A549 (cell line): Measurements from ENCODE around the gene TTC28. TPM values are rescaled to one million over a fixed set of nuclear protein-coding genes. Genes with fewer than 3 reads are reported as not detected.

Experiments used
- ATAC-seq, 2 experiments: fragments of 200-7000 bp in 1 of 2; fragments of >200 bp in 1 of 2; cut with Nextera tagmentation in 1 of 2; cut with Tn5 transposase in 1 of 2; 3 replicates each; pipeline versions ENCODE4 v1.8.0 to v1.9.1; 2018 to 2020; ENCODE audit warnings: mild to moderate bottlenecking in 1 of 2, moderate library complexity in 1 of 2
- CTCF ChIA-PET: fragments of 300-600 bp; sonication (Branson Sonifier 250); formaldehyde crosslinking; extraction: SDS; loops from one replicate; lab custom pipeline; 2021; ENCODE audit warnings: antibody characterized with exemption, inconsistent platforms; lab: Yijun Ruan, JAX
- POLR2A ChIA-PET: fragments of 350-600 bp; formaldehyde crosslinking; extraction: SDS; loops from one replicate; lab custom pipeline; 2021; ENCODE audit warnings: antibody characterized with exemption, inconsistent platforms; lab: Yijun Ruan, JAX
- DNase-seq, 2 experiments: peaks; one replicate each; pipeline versions ENCODE4 v3.0.0 to v3.0.0-alpha.2; 2011 to 2016; ENCODE audit warnings: low read depth in 1 of 2, low spot score in 1 of 2
- FAIRE-seq: peaks from 2 replicates; lab custom pipeline; 2011; peaks lifted over from hg19 to GRCh38; lab: Jason Lieb, UNC
- H3K27ac ChIP-seq, 2 experiments: fragments of >200 bp; sonication (Bioruptor Twin); formaldehyde crosslinking; 3 replicates each; pipeline ENCODE4 v1.5.1; 2016 to 2017
- H3K4me1 ChIP-seq: fragments of >200 bp; sonication (Bioruptor Twin); formaldehyde crosslinking; 3 replicates; pipeline ENCODE4 v1.6.1; 2016
- H3K4me2 ChIP-seq: fragments of >200 bp; sonication (Bioruptor Twin); formaldehyde crosslinking; 3 replicates; pipeline ENCODE4 v1.6.1; 2016
- H3K4me3 ChIP-seq: fragments of >200 bp; sonication (Bioruptor Twin); formaldehyde crosslinking; 3 replicates; pipeline ENCODE4 v1.5.1; 2016
- H3K9me3 ChIP-seq: fragments of >200 bp; sonication (Bioruptor Twin); formaldehyde crosslinking; 3 replicates; pipeline ENCODE4 v1.6.1; 2016
- BHLHE40 ChIP-seq: IDR thresholded peaks from 2 replicates; pipeline ENCODE4 v1.6.1; 2012; ENCODE audit warnings: low read depth, low read length, inconsistent platforms
- CBX8 ChIP-seq: fragments of 200-600 bp; sonication (generic); IDR thresholded peaks from 2 replicates; pipeline ENCODE4 v1.6.1; 2016
- EHF ChIP-seq: fragments of 250-450 bp; sonication (Bioruptor Pico); IDR thresholded peaks from 2 replicates; pipeline ENCODE4 v1.5.0; 2020; ENCODE audit warnings: mild to moderate bottlenecking
- EP300 ChIP-seq, 2 experiments: fragments of >200 bp; sonication (Bioruptor Twin); formaldehyde crosslinking; IDR thresholded peaks; 2 replicates in 1 of 2; 3 replicates in 1 of 2; pipeline ENCODE4 v1.6.1; 2016 to 2017
- FOSB ChIP-seq: fragments of 250-450 bp; sonication (Bioruptor Pico); IDR thresholded peaks from 2 replicates; pipeline ENCODE4 v1.5.0; 2020; ENCODE audit warnings: mild to moderate bottlenecking, moderate library complexity
- FOSL2 ChIP-seq, 2 experiments: fragments of 450-650 bp in 1 of 2; fragments of >200 bp in 1 of 2; sonication (Bioruptor Twin) in 1 of 2; formaldehyde crosslinking; IDR thresholded peaks; 2 replicates each; pipeline versions ENCODE4 v1.5.0 to v1.6.1; 2016 to 2020; ENCODE audit warnings: mild to moderate bottlenecking in 1 of 2, moderate library complexity in 1 of 2
- FOXS1 ChIP-seq: fragments of 250-450 bp; sonication (Bioruptor Pico); IDR thresholded peaks from 2 replicates; pipeline ENCODE4 v1.5.0; 2020; ENCODE audit warnings: mild to moderate bottlenecking, moderate library complexity
- GATA3 ChIP-seq: IDR thresholded peaks from 2 replicates; pipeline ENCODE4 v1.6.1; 2012; ENCODE audit warnings: borderline replicate concordance
- HEYL ChIP-seq: fragments of 250-450 bp; sonication (Bioruptor Pico); IDR thresholded peaks from 2 replicates; pipeline ENCODE4 v1.8.0; 2021; ENCODE audit warnings: mild to moderate bottlenecking, moderate library complexity
- HOXB5 ChIP-seq: fragments of 250-450 bp; sonication (Bioruptor Pico); IDR thresholded peaks from 2 replicates; pipeline ENCODE4 v1.5.0; 2020; ENCODE audit warnings: mild to moderate bottlenecking, moderate library complexity
- KDM1A ChIP-seq: fragments of 200-600 bp; sonication (generic); IDR thresholded peaks from 2 replicates; pipeline ENCODE4 v1.6.1; 2016; ENCODE audit warnings: low read depth, mild to moderate bottlenecking
- KDM5A ChIP-seq: fragments of 200-600 bp; sonication (generic); IDR thresholded peaks from 2 replicates; pipeline ENCODE4 v1.6.1; 2016; ENCODE audit warnings: antibody characterized with exemption, mild to moderate bottlenecking
- MAZ ChIP-seq: fragments of 150-350 bp; IDR thresholded peaks from 2 replicates; pipeline ENCODE4 v1.6.1; 2014; ENCODE audit warnings: antibody characterized with exemption, low read depth, low read length, borderline replicate concordance
- MYC ChIP-seq: IDR thresholded peaks from 2 replicates; pipeline ENCODE4 v1.6.1; 2012; ENCODE audit warnings: mild to moderate bottlenecking, inconsistent platforms, low read length, improper control_type of control experiment, borderline replicate concordance
- NFE2L2 ChIP-seq: fragments of 150-350 bp; conservative IDR thresholded peaks from 2 replicates; pipeline ENCODE4 v1.6.1; 2014; ENCODE audit warnings: low read length
- NPAS2 ChIP-seq: fragments of 250-450 bp; sonication (Bioruptor Pico); IDR thresholded peaks from 2 replicates; pipeline ENCODE4 v1.8.0; 2022; ENCODE audit warnings: mild to moderate bottlenecking, moderate library complexity, borderline replicate concordance
- NR3C1 ChIP-seq: fragments of >200 bp; sonication (Bioruptor Twin); formaldehyde crosslinking; IDR thresholded peaks from 3 replicates; pipeline ENCODE4 v1.6.1; 2017
- PHF8 ChIP-seq: fragments of 200-600 bp; sonication (generic); IDR thresholded peaks from 2 replicates; pipeline ENCODE4 v1.6.1; 2016; ENCODE audit warnings: low read depth, mild to moderate bottlenecking, antibody characterized with exemption, moderate library complexity, borderline replicate concordance
- RAD21 ChIP-seq, 2 experiments: fragments of >200 bp in 1 of 2; sonication (Bioruptor Twin) in 1 of 2; formaldehyde crosslinking in 1 of 2; IDR thresholded peaks in 1 of 2; conservative IDR thresholded peaks in 1 of 2; 2 replicates in 1 of 2; 3 replicates in 1 of 2; pipeline ENCODE4 v1.6.1; 2012 to 2018; ENCODE audit warnings: inconsistent platforms in 1 of 2
- RCOR1 ChIP-seq: fragments of 150-350 bp; IDR thresholded peaks from 2 replicates; pipeline ENCODE4 v1.6.1; 2014; ENCODE audit warnings: antibody characterized with exemption, low read length, low read depth
- RNF2 ChIP-seq: fragments of 200-600 bp; sonication (generic); IDR thresholded peaks from 2 replicates; pipeline ENCODE4 v1.6.1; 2016; ENCODE audit warnings: low read depth, mild to moderate bottlenecking, antibody characterized with exemption, moderate library complexity, borderline replicate concordance
- SMC3 ChIP-seq: fragments of >200 bp; sonication (Bioruptor Twin); formaldehyde crosslinking; IDR thresholded peaks from 3 replicates; pipeline ENCODE4 v1.6.1; 2018; ENCODE audit warnings: inconsistent platforms
- SREBF2 ChIP-seq: fragments of 450-650 bp; IDR thresholded peaks from 2 replicates; pipeline ENCODE4 v1.6.1; 2014; ENCODE audit warnings: mild to moderate bottlenecking, moderate library complexity
- TFCP2L1 ChIP-seq: fragments of 250-450 bp; sonication (Bioruptor Pico); IDR thresholded peaks from 2 replicates; pipeline ENCODE4 v1.5.0; 2021; ENCODE audit warnings: mild to moderate bottlenecking
- TP53 ChIP-seq: fragments of 250-450 bp; sonication (Bioruptor Pico); IDR thresholded peaks from 2 replicates; pipeline ENCODE4 v1.5.0; 2021; ENCODE audit warnings: mild to moderate bottlenecking, moderate library complexity
- WGBS: methylation state at CpG from one replicate; pipeline ENCODE4 v1.1.6; 2017; ENCODE audit errors: missing lambda C conversion rate; 5-methylcytosine and 5-hydroxymethylcytosine counted together
- polyA plus RNA-seq, 4 experiments: library from polyadenylated mRNA; depleted of rRNA in 3 of 4; stranded (reverse); fragments of >200 nt; fragmentation: RNase III in 1 of 4; extraction: RNeasy Plus Mini Kit Qiagen cat#74134 plus additional on column Dnase treatment in 1 of 4; gene quantifications; 2 replicates in 3 of 4; 3 replicates in 1 of 4; pipeline ENCODE4 v1.2.3, GENCODE V29; 2011 to 2017
- TF ChIP-seq, protein P1 (sequence below): IDR thresholded peaks from 2 replicates; pipeline ENCODE4 v1.6.1; 2012; ENCODE audit warnings: low read depth, borderline replicate concordance
- TF ChIP-seq, protein P2 (sequence below): fragments of >200 bp; sonication (Bioruptor Twin); formaldehyde crosslinking; IDR thresholded peaks from 2 replicates; pipeline ENCODE4 v1.6.1; 2016
- TF ChIP-seq, protein P3 (sequence below): fragments of 450-650 bp; IDR thresholded peaks from 2 replicates; pipeline ENCODE4 v1.6.1; 2014; ENCODE audit warnings: antibody characterized with exemption
- TF ChIP-seq, protein P4 (sequence below): fragments of >200 bp; sonication (Bioruptor Twin); formaldehyde crosslinking; IDR thresholded peaks from 3 replicates; pipeline ENCODE4 v1.6.1; 2016
- TF ChIP-seq, protein P5 (sequence below): fragments of 250-450 bp; sonication (Bioruptor Pico); IDR thresholded peaks from 2 replicates; pipeline ENCODE4 v1.5.0; 2020; ENCODE audit warnings: low read depth, mild to moderate bottlenecking, moderate library complexity
- TF ChIP-seq, protein P6 (sequence below): IDR thresholded peaks from 2 replicates; pipeline ENCODE4 v1.6.1; 2012

The TTC28 gene
- polyA plus RNA-seq, 2 of the 4 experiments (the other 2 are of a cell fraction) = 2.6 to 3.8 TPM

DNA sequence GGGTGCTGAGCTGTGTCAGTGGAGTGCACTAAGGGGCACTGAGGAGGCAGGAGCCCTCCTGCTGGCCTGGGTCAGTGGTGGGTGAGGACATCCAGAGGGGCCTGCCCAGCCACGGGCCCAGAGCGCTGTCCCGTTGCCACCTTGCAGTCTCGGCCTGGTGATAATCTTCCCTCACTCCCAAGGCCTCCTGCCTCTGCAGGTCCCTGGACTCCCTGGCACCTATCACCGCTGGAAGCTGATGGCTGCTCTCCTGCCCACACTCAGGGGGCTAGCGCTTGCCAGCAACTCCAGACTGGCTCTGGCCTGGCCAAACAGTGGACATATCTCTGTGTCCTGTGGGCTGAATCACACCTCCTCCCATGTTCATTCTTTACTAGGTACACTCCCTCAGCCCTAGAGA is 674.1 kb downstream of the TTC28 start:
- no peak for ATAC-seq

DNA sequence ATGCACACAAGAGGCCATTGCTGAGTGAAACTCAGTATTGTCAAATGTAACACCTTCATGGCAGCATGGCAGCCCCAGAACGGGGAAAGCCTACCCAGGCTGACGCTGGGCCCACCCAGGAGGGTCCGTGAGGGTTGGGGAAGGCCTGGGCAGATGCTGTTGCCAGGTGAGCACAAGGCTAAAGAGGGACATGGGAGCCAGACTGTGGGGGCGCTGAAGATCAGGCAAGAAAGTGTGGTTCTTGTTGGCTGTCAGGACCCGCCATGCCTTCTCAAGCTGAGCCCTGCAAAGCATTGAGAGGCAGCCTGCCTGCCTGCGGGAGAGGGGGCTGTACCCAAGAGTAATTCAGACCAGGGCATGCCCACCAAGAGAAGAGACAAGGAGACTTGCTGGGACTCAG is 675.6 kb downstream of the TTC28 start:
- no peak overlapping the region for H3K27ac ChIP-seq
- H3K9me3 ChIP-seq = no peaks in the 10 kb centered on the region
- no peak overlapping the region for H3K4me3 ChIP-seq
- H3K4me2 ChIP-seq = no peak overlapping the region
- POLR2A ChIA-PET = no interaction called here
- H3K4me1 ChIP-seq = no peaks in the 10 kb centered on the region
- DNase-seq (no peak), ATAC-seq (no peak), FAIRE-seq (no peak)
- WGBS = 69% methylated on average over 6 of the region's 6 CpGs
- no peak for TF ChIP-seq BHLHE40
- TF ChIP-seq RAD21 (conservative IDR thresholded peaks at IDR 0.05 in 1 of 2, IDR thresholded peaks at IDR 0.05 in 1 of 2) = no peak
- TF ChIP-seq HOXB5 = no peak
- TF ChIP-seq TP53 = no peak
- TF ChIP-seq PHF8 = no peak
- no peak for TF ChIP-seq NPAS2 (CRISPR knock-in tag)
- TF ChIP-seq MAZ = no peak
- TF ChIP-seq EHF (CRISPR knock-in tag) = no peak
- no peak for TF ChIP-seq KDM5A
- TF ChIP-seq, protein P1, sequence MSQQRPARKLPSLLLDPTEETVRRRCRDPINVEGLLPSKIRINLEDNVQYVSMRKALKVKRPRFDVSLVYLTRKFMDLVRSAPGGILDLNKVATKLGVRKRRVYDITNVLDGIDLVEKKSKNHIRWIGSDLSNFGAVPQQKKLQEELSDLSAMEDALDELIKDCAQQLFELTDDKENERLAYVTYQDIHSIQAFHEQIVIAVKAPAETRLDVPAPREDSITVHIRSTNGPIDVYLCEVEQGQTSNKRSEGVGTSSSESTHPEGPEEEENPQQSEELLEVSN = no peak
- TF ChIP-seq FOSB (CRISPR knock-in tag) = no peak
- TF ChIP-seq CBX8 = no peak
- no peak for TF ChIP-seq FOSL2 (IDR thresholded peaks at IDR 0.05)
- TF ChIP-seq FOSL2 (CRISPR knock-in tag; IDR thresholded peaks at IDR 0.05) = no peak
- TF ChIP-seq, protein P2, sequence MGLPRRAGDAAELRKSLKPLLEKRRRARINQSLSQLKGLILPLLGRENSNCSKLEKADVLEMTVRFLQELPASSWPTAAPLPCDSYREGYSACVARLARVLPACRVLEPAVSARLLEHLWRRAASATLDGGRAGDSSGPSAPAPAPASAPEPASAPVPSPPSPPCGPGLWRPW = no peak
- TF ChIP-seq, protein P3, sequence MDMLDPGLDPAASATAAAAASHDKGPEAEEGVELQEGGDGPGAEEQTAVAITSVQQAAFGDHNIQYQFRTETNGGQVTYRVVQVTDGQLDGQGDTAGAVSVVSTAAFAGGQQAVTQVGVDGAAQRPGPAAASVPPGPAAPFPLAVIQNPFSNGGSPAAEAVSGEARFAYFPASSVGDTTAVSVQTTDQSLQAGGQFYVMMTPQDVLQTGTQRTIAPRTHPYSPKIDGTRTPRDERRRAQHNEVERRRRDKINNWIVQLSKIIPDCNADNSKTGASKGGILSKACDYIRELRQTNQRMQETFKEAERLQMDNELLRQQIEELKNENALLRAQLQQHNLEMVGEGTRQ = no peak
- TF ChIP-seq, protein P4, sequence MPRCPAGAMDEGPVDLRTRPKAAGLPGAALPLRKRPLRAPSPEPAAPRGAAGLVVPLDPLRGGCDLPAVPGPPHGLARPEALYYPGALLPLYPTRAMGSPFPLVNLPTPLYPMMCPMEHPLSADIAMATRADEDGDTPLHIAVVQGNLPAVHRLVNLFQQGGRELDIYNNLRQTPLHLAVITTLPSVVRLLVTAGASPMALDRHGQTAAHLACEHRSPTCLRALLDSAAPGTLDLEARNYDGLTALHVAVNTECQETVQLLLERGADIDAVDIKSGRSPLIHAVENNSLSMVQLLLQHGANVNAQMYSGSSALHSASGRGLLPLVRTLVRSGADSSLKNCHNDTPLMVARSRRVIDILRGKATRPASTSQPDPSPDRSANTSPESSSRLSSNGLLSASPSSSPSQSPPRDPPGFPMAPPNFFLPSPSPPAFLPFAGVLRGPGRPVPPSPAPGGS = no peak
- no peak for TF ChIP-seq FOXS1 (CRISPR knock-in tag)
- TF ChIP-seq NR3C1 = no peak
- TF ChIP-seq SMC3 = no peak
- TF ChIP-seq HEYL = no peak
- CTCF ChIA-PET = interaction anchor here (1.8 to 2.8 kb wide), 3 partner anchors 16 to 117 kb away, joined by 4 to 8 read pairs (median 5); no protein-coding TSS in a partner anchor

More for the DNA sequence above, 674.1 kb downstream of the TTC28 start:
- no peaks in the 10 kb centered on the region for H3K9me3 ChIP-seq
- WGBS = 85% methylated on average over 3 of the region's 6 CpGs
- H3K4me3 ChIP-seq = no peak overlapping the region
- no peak overlapping the region for H3K4me2 ChIP-seq
- DNase-seq (no peak), FAIRE-seq (no peak)
- H3K27ac ChIP-seq = no peak overlapping the region
- ChIA-PET CTCF (interaction anchor here (1.0 kb wide), 2 partner anchors 15 to 823 kb away, joined by 3 to 4 read pairs; no protein-coding TSS in a partner anchor), POLR2A (no interaction called here)
- TF ChIP-seq NFE2L2 (no peak), TFCP2L1 (no peak), SREBF2 (no peak), KDM1A (no peak), HOXB5 (no peak), RNF2 (no peak), EP300 (IDR thresholded peaks at IDR 0.05) (no peak), NPAS2 (CRISPR knock-in tag) (no peak), RCOR1 (no peak), FOSL2 (IDR thresholded peaks at IDR 0.05) (no peak), FOSL2 (CRISPR knock-in tag; IDR thresholded peaks at IDR 0.05) (no peak), MYC (no peak), GATA3 (no peak), SMC3 (no peak), BHLHE40 (no peak), FOSB (CRISPR knock-in tag) (no peak)
- TF ChIP-seq, protein P1 = no peak
- TF ChIP-seq, protein P5, sequence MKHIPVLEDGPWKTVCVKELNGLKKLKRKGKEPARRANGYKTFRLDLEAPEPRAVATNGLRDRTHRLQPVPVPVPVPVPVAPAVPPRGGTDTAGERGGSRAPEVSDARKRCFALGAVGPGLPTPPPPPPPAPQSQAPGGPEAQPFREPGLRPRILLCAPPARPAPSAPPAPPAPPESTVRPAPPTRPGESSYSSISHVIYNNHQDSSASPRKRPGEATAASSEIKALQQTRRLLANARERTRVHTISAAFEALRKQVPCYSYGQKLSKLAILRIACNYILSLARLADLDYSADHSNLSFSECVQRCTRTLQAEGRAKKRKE (CRISPR knock-in tag) = no peak
- TF ChIP-seq, protein P6, sequence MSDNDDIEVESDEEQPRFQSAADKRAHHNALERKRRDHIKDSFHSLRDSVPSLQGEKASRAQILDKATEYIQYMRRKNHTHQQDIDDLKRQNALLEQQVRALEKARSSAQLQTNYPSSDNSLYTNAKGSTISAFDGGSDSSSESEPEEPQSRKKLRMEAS = no peak
- TF ChIP-seq, protein P3 = no peak
- 0 out of 3 replicates have a peak, but pooled peaks cover 2% of the 10 kb centered on the region for H3K4me1 ChIP-seq
